B cell (primary cell): ENCODE measurements around the gene MTFMT.

Experiments used
- EZH2 ChIP-seq: IDR thresholded peaks from 2 replicates; pipeline ENCODE4 v1.6.1; 2012; ENCODE audit warnings: borderline replicate concordance, low read depth, mild to moderate bottlenecking, moderate library complexity, low read length; ENCODE audit not compliant: insufficient read depth, poor library complexity, severe bottlenecking
- TF ChIP-seq, protein P1 (sequence below): fragments of 200-600 bp; IDR thresholded peaks from one replicate; pipeline ENCODE4 v1.8.0; 2022; ENCODE audit warnings: antibody characterized with exemption, mild to moderate bottlenecking

DNA sequence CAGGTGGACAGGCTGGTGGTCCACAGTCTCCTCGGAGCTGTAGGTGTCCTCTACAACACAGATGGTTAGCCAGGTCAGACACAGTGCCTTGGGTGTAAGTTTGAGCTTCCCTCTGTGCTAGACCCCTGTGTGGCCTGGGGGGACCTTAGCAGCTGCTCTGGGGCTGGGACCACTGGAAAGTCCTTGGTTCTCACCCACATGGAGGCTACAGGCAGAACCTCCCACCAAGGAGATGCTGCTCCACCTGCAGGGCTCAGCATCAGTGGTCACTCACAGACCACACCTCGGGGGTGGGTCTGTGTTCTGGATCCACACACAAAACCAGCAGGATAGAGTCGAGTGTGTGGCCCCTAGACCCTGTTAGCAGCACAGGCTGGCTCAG lies 29.9 kb upstream of the MTFMT start:
- TF ChIP-seq, protein P1, sequence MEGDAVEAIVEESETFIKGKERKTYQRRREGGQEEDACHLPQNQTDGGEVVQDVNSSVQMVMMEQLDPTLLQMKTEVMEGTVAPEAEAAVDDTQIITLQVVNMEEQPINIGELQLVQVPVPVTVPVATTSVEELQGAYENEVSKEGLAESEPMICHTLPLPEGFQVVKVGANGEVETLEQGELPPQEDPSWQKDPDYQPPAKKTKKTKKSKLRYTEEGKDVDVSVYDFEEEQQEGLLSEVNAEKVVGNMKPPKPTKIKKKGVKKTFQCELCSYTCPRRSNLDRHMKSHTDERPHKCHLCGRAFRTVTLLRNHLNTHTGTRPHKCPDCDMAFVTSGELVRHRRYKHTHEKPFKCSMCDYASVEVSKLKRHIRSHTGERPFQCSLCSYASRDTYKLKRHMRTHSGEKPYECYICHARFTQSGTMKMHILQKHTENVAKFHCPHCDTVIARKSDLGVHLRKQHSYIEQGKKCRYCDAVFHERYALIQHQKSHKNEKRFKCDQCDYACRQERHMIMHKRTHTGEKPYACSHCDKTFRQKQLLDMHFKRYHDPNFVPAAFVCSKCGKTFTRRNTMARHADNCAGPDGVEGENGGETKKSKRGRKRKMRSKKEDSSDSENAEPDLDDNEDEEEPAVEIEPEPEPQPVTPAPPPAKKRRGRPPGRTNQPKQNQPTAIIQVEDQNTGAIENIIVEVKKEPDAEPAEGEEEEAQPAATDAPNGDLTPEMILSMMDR: no peak
- no peak for TF ChIP-seq EZH2
